ENCODE measurements around the gene NACC1. TPM values are rescaled to one million over a fixed set of nuclear protein-coding genes. Genes with fewer than 3 reads are reported as not detected.

Gene NACC1
- total and polyA plus RNA-seq, 2 of the 8 experiments (the other 6 are each of a cell fraction or from before 2014, with no cell fraction given): 234 to 301 TPM

GRCh38 chr19:13151605-13152355 is 33.7 kb downstream of the NACC1 start (continued):
- TF ChIP-seq TBP (IDR thresholded peaks at IDR 0.05; ENCODE audit: low read depth, low read length) (peak; percentile 84), ATF2 (IDR thresholded peaks at IDR 0.05; ENCODE audit: low read length) (peak; percentile 12; the same call in 1 of the 2 replicates)

Measured in H1 (cell line).